H9 (cell line): ENCODE data around the gene MICALL2. TPM values are rescaled to one million over a fixed set of nuclear protein-coding genes. Genes with fewer than 3 reads are reported as not detected.

Source experiments
- DNase-seq: peaks from one replicate; pipeline ENCODE4 v3.0.0-alpha.2; 2017
- H2AFZ ChIP-seq: one replicate; pipeline ENCODE4 v1.6.1; 2013; ENCODE audit warnings: mild to moderate bottlenecking, low read length, control low read depth, moderate library complexity
- H2AK5ac ChIP-seq: 2 replicates; pipeline ENCODE4 v1.6.1; 2013; ENCODE audit warnings: low read length, control low read depth, mixed read lengths; ENCODE audit not compliant: insufficient read length
- H2BK120ac ChIP-seq: one replicate; pipeline ENCODE4 v1.6.1; 2013; ENCODE audit warnings: low read depth, mild to moderate bottlenecking, low read length, control low read depth, inconsistent platforms; ENCODE audit not compliant: poor library complexity, severe bottlenecking
- H2BK12ac ChIP-seq: 2 replicates; pipeline ENCODE4 v1.6.1; 2013; ENCODE audit warnings: low read length, control low read depth, mixed read lengths, low read depth; ENCODE audit not compliant: insufficient read length
- H2BK15ac ChIP-seq: 2 replicates; pipeline ENCODE4 v1.6.1; 2013; ENCODE audit warnings: low read depth, low read length, control low read depth
- H2BK20ac ChIP-seq: one replicate; pipeline ENCODE4 v1.6.1; 2013; ENCODE audit warnings: low read depth, mild to moderate bottlenecking, low read length, control low read depth, inconsistent platforms; ENCODE audit not compliant: poor library complexity, severe bottlenecking
- H2BK5ac ChIP-seq: 2 replicates; pipeline ENCODE4 v1.6.1; 2013; ENCODE audit warnings: low read length, control low read depth, mixed read lengths; ENCODE audit not compliant: insufficient read length
- H3K14ac ChIP-seq: 2 replicates; pipeline ENCODE4 v1.6.1; 2013; ENCODE audit warnings: low read length, control low read depth; ENCODE audit not compliant: insufficient read depth
- H3K18ac ChIP-seq: 2 replicates; pipeline ENCODE4 v1.6.1; 2013; ENCODE audit warnings: low read depth, mild to moderate bottlenecking, mixed read lengths, low read length, control low read depth; ENCODE audit not compliant: insufficient read length
- H3K23ac ChIP-seq: 2 replicates; pipeline ENCODE4 v1.6.1; 2013; ENCODE audit warnings: low read length, control low read depth, mixed read lengths, low read depth; ENCODE audit not compliant: insufficient read length
- H3K23me2 ChIP-seq: 2 replicates; pipeline ENCODE4 v1.6.1; 2013; ENCODE audit warnings: low read depth, mild to moderate bottlenecking, mixed read lengths, low read length, control low read depth; ENCODE audit not compliant: insufficient read length, poor library complexity, severe bottlenecking
- H3K27ac ChIP-seq: 2 replicates; pipeline ENCODE4 v1.5.1; 2013; ENCODE audit warnings: low read length, control low read depth, mixed read lengths, low read depth; ENCODE audit not compliant: insufficient read length
- H3K27me3 ChIP-seq: 2 replicates; pipeline ENCODE4 v1.6.1; 2013; ENCODE audit warnings: low read length, control low read depth, inconsistent platforms; ENCODE audit not compliant: insufficient read depth
- H3K4ac ChIP-seq: 2 replicates; pipeline ENCODE4 v1.6.1; 2013; ENCODE audit warnings: low read depth, mild to moderate bottlenecking, control low read depth, inconsistent platforms, low read length, moderate library complexity
- H3K4me1 ChIP-seq: 2 replicates; pipeline ENCODE4 v1.6.1; 2013; ENCODE audit warnings: low read length, control low read depth, inconsistent platforms; ENCODE audit not compliant: insufficient read depth
- H3K4me2 ChIP-seq: 2 replicates; pipeline ENCODE4 v1.6.1; 2013; ENCODE audit warnings: low read length, control low read depth, mixed read lengths; ENCODE audit not compliant: insufficient read length, insufficient read depth
- H3K56ac ChIP-seq: 2 replicates; pipeline ENCODE4 v1.6.1; 2013; ENCODE audit warnings: low read depth, mild to moderate bottlenecking, mixed read lengths, low read length, control low read depth; ENCODE audit not compliant: insufficient read length
- H3K79me1 ChIP-seq: 2 replicates; pipeline ENCODE4 v1.6.1; 2013; ENCODE audit warnings: low read depth, mild to moderate bottlenecking, moderate library complexity, low read length, control low read depth, inconsistent platforms; ENCODE audit not compliant: insufficient read depth, poor library complexity, severe bottlenecking
- H3K79me2 ChIP-seq: 2 replicates; pipeline ENCODE4 v1.6.1; 2013; ENCODE audit warnings: low read length, control low read depth, inconsistent platforms; ENCODE audit not compliant: insufficient read depth
- H3K9ac ChIP-seq: 2 replicates; pipeline ENCODE4 v1.6.1; 2013; ENCODE audit warnings: low read length, control low read depth, mixed read lengths; ENCODE audit not compliant: insufficient read length; ENCODE audit errors: extremely low read depth
- H3K9me3 ChIP-seq: one replicate; pipeline ENCODE4 v1.6.1; 2013; ENCODE audit warnings: low read depth, low read length, inconsistent platforms; ENCODE audit not compliant: control insufficient read depth
- H3T11ph ChIP-seq: one replicate; pipeline ENCODE4 v1.6.1; 2013; ENCODE audit warnings: mild to moderate bottlenecking, low read length, control low read depth, inconsistent platforms
- H4K20me1 ChIP-seq: one replicate; pipeline ENCODE4 v1.6.1; 2013; ENCODE audit not compliant: control insufficient read depth, insufficient read length, insufficient read depth
- H4K5ac ChIP-seq: 2 replicates; pipeline ENCODE4 v1.6.1; 2013; ENCODE audit warnings: low read depth, mild to moderate bottlenecking, mixed read lengths, low read length, control low read depth; ENCODE audit not compliant: insufficient read length
- H4K8ac ChIP-seq: replicated peaks from 2 replicates; pipeline ENCODE4 v1.6.1; 2013; ENCODE audit warnings: low read length, control low read depth, mixed read lengths, low read depth; ENCODE audit not compliant: insufficient read length
- H4K91ac ChIP-seq: 2 replicates; pipeline ENCODE4 v1.6.1; 2013; ENCODE audit warnings: low read depth, mild to moderate bottlenecking, moderate library complexity, mixed read lengths, low read length, control low read depth; ENCODE audit not compliant: insufficient read length
- H3K27ac Mint-ChIP-seq, 3 experiments: 2 replicates in 2 of 3; 3 replicates in 1 of 3; pipeline ENCODE4 v1.8.0; 2020 to 2021; ENCODE audit warnings: mixed read lengths in 3 of 3, mild to moderate bottlenecking in 1 of 3, moderate library complexity in 1 of 3
- H3K27me3 Mint-ChIP-seq: 2 replicates; pipeline ENCODE4 v1.8.0; 2021; ENCODE audit warnings: low read depth, mild to moderate bottlenecking, moderate library complexity, mixed read lengths
- H3K36me3 Mint-ChIP-seq, 3 experiments: 2 replicates in 2 of 3; 3 replicates in 1 of 3; pipeline ENCODE4 v1.8.0; 2020 to 2021; ENCODE audit warnings: low read depth in 3 of 3, mixed read lengths in 3 of 3; ENCODE audit not compliant: insufficient read depth in 1 of 3
- H3K4me1 Mint-ChIP-seq, 2 experiments: 2 replicates each; pipeline ENCODE4 v1.8.0; 2020; ENCODE audit warnings: mixed read lengths in 2 of 2
- H3K4me3 Mint-ChIP-seq, 2 experiments: 2 replicates in 1 of 2; 3 replicates in 1 of 2; pipeline ENCODE4 v1.8.0; 2020 to 2021; ENCODE audit warnings: mild to moderate bottlenecking in 2 of 2, mixed read lengths in 2 of 2, moderate library complexity in 1 of 2
- H3K9me3 Mint-ChIP-seq, 2 experiments: 2 replicates in 1 of 2; 3 replicates in 1 of 2; pipeline ENCODE4 v1.8.0; 2020; ENCODE audit warnings: mild to moderate bottlenecking in 2 of 2, mixed read lengths in 2 of 2, moderate library complexity in 1 of 2
- WGBS: extraction: QIAGEN DNeasy Blood & Tissue Kit; methylation state at CpG from one replicate; pipeline ENCODE4 v1.1.7; 2013; ENCODE audit warnings: missing lambda C conversion rate, low lambda C conversion rate, mixed read lengths; ENCODE audit not compliant: insufficient read length; ENCODE audit errors: extremely low coverage; 5-methylcytosine and 5-hydroxymethylcytosine counted together
- total RNA-seq: library from RNA; stranded (reverse); gene quantifications from 2 replicates; pipeline ENCODE4 v1.2.1, GENCODE V29; 2021
- TF ChIP-seq, protein P1 (sequence below): fragments of 200-600 bp; sonication (generic); conservative IDR thresholded peaks from 3 replicates; pipeline ENCODE4 v1.8.0; 2021; ENCODE audit warnings: antibody characterized with exemption, mild to moderate bottlenecking

The MICALL2 gene
- total RNA-seq, 1 experiment from 2014 or later: 7.1 TPM

DNA sequence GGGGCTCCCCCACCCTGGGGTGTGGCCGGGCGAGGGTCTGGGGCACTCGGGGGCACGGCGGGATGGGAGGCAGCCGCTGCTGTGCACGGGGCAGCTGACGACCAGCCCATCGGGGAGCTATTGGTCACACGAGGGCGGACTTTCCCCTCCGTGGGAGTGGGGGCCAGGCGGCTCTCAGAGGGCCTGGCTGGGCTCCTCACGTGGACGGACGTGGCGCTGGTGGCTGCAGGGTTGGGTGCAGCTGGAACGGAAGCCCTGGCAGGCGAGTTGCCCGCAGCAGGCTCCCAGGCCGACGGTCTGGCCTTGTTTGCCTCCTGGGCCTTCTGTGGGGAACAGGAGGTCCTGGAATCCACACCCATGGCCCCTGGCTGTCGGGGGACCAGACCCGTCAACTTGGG, 14.3 kb downstream of the MICALL2 start:
- no peak overlapping the region for H3K27ac ChIP-seq
- Mint-ChIP-seq H3K36me3 (no peaks in the 10 kb centered on the region), H3K9me3 (no peaks in the 10 kb centered on the region; a peak in 1 of 5 replicates), H3K27me3 (no peaks in the 10 kb centered on the region), H3K27ac (no peak overlapping the region), H3K4me3 (no peak overlapping the region), H3K4me1 (peaks cover 3% of the 10 kb centered on the region in 2 experiments; a peak in 1 of 4 replicates)
- H4K20me1 ChIP-seq: no peaks in the 10 kb centered on the region
- no peak overlapping the region for H4K91ac ChIP-seq
- H3K14ac ChIP-seq: no peak overlapping the region
- H3K79me1 ChIP-seq: no peaks in the 10 kb centered on the region
- no peaks in the 10 kb centered on the region for H3K79me2 ChIP-seq
- no peak overlapping the region for H4K5ac ChIP-seq
- H2AFZ ChIP-seq: no peak overlapping the region
- H2BK15ac ChIP-seq: no peak overlapping the region
- no peak for DNase-seq
- H2BK5ac ChIP-seq: no peak overlapping the region
- H3K18ac ChIP-seq: no peak overlapping the region
- no peak overlapping the region for H4K8ac ChIP-seq
- no peak overlapping the region for H2BK12ac ChIP-seq
- no peaks in the 10 kb centered on the region for H3K9me3 ChIP-seq
- no peaks in the 10 kb centered on the region for H3K4me1 ChIP-seq
- no peak overlapping the region for H3K4ac ChIP-seq
- no peak overlapping the region for H2AK5ac ChIP-seq
- TF ChIP-seq, protein P1, sequence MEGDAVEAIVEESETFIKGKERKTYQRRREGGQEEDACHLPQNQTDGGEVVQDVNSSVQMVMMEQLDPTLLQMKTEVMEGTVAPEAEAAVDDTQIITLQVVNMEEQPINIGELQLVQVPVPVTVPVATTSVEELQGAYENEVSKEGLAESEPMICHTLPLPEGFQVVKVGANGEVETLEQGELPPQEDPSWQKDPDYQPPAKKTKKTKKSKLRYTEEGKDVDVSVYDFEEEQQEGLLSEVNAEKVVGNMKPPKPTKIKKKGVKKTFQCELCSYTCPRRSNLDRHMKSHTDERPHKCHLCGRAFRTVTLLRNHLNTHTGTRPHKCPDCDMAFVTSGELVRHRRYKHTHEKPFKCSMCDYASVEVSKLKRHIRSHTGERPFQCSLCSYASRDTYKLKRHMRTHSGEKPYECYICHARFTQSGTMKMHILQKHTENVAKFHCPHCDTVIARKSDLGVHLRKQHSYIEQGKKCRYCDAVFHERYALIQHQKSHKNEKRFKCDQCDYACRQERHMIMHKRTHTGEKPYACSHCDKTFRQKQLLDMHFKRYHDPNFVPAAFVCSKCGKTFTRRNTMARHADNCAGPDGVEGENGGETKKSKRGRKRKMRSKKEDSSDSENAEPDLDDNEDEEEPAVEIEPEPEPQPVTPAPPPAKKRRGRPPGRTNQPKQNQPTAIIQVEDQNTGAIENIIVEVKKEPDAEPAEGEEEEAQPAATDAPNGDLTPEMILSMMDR: no peak
- no peak overlapping the region for H3K56ac ChIP-seq
- H3K23me2 ChIP-seq: no peaks in the 10 kb centered on the region
- H3K23ac ChIP-seq: no peak overlapping the region
- H3T11ph ChIP-seq: no peak overlapping the region
- no peak overlapping the region for H3K4me2 ChIP-seq
- no peak overlapping the region for H2BK120ac ChIP-seq
- WGBS: no CpG with 5 or more reads among the region's 24 CpGs
- no peak overlapping the region for H2BK20ac ChIP-seq
- H3K27me3 ChIP-seq: no peaks in the 10 kb centered on the region
- no peak overlapping the region for H3K9ac ChIP-seq
